NT2/D1 (cell line): ENCODE data around the gene PISD.
"Not testable (repeated sequence)": the region's sequence is repeated elsewhere in the genome, so short reads cannot be mapped to it uniquely, and the experiment has no call there.

Source experiments
- DNase-seq: peaks from one replicate; pipeline ENCODE4 v3.0.0-alpha.2; 2011; ENCODE audit warnings: low read depth, low spot score
- H3K27me3 ChIP-seq: 2 replicates; pipeline ENCODE4 v1.6.0; 2011; ENCODE audit warnings: mild to moderate bottlenecking; ENCODE audit not compliant: insufficient read length, insufficient read depth
- H3K36me3 ChIP-seq: 2 replicates; pipeline ENCODE4 v1.6.1; 2011; ENCODE audit warnings: mild to moderate bottlenecking, low read length, mixed read lengths; ENCODE audit not compliant: insufficient read depth, insufficient read length
- H3K4me1 ChIP-seq: 2 replicates; pipeline ENCODE4 v1.5.1; 2011; ENCODE audit not compliant: insufficient read depth, insufficient read length
- H3K4me3 ChIP-seq: 2 replicates; pipeline ENCODE4 v1.5.1; 2011; ENCODE audit warnings: low read depth; ENCODE audit not compliant: insufficient read length
- H3K9ac ChIP-seq: 2 replicates; pipeline ENCODE4 v1.6.0; 2011; ENCODE audit warnings: low read depth; ENCODE audit not compliant: insufficient read length
- H3K9me3 ChIP-seq: 2 replicates; pipeline ENCODE4 v1.5.1; 2011; ENCODE audit warnings: mild to moderate bottlenecking, low read length; ENCODE audit not compliant: insufficient read depth
- SUZ12 ChIP-seq: IDR thresholded peaks from 2 replicates; pipeline ENCODE4 v1.6.1; 2011; ENCODE audit not compliant: insufficient read length, insufficient read depth; ENCODE audit errors: extremely low read depth
- YY1 ChIP-seq: IDR thresholded peaks from 2 replicates; pipeline ENCODE4 v1.6.1; 2011; ENCODE audit not compliant: insufficient read length, insufficient read depth
- ZNF274 ChIP-seq: IDR thresholded peaks from 2 replicates; pipeline ENCODE4 v1.6.1; 2011; ENCODE audit warnings: mild to moderate bottlenecking, low read depth, low read length

Gene PISD

DNA sequence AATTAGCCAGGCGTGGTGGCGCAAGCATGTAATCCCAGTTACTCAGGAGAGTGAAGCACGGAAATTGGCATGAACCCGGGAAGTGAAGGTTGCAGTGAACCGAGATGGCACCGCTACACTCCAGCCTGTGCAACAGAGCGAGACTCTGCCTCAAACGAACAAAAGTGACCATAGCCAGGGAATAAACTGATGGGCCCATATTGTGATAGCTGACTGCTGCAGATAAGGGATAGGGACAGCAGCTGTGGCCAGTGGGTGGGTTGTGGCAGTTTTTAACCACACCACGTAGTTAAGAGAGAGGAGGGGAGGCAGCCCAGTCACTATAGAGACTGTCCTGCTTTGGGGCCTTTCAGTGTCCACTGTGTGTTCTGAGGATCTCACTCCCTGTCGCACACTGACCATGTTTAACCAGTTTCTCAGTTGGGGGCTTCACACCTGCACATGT lies 58.9 kb downstream of the PISD start:
- no peak for DNase-seq
- Histone ChIP-seq H3K36me3 (peaks cover 3% of the 10 kb centered on the region), H3K9me3 (no peaks in the 10 kb centered on the region), H3K4me1 (no peaks in the 10 kb centered on the region), H3K9ac (no peak overlapping the region), H3K27me3 (no peaks in the 10 kb centered on the region), H3K4me3 (no peak overlapping the region)
- TF ChIP-seq SUZ12, result no peak
- no peak for TF ChIP-seq ZNF274
- TF ChIP-seq YY1, result no peak

DNA sequence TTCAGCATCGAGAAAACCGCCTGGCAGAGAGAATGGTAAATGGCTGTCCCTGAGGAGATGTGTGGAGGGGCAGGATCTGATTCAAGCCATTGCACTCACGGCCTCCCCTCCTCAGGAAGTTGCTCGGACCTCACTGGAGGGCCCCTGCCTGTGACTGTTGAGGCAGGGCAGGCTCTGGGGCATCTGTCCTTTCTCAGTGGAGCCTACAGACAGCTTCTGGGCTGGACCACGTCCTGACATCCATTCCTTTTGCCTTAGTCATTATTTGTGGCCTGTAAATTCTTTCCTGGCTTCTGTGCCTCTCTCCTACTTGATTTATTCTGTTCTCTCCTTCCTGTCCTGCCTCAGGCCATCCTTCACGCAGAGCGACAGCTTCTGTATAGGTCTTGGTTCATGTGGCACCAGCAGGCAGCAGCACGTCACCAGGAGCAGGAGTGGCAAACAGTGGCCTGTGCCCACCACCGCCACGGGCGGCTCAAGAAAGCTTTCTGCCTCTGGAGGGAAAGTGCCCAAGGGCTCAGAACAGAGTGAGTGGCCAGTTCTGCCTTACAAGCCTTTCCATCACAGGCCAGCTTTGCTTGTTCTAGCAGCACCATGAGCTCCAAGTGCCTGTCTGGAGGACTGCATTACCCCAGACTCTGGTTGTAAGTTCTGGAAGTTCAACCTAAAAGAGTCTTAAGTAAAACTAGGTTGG lies 59.6 kb downstream of the PISD start:
- H3K36me3 ChIP-seq, result peaks cover 3% of the 10 kb centered on the region
- H3K4me1 ChIP-seq, result no peaks in the 10 kb centered on the region
- no peak for DNase-seq
- H3K4me3 ChIP-seq, result no peak overlapping the region
- no peak overlapping the region for H3K9ac ChIP-seq
- TF ChIP-seq YY1 (no peak), SUZ12 (no peak), ZNF274 (no peak)
- H3K9me3 ChIP-seq, result no peaks in the 10 kb centered on the region
- no peaks in the 10 kb centered on the region for H3K27me3 ChIP-seq

DNA sequence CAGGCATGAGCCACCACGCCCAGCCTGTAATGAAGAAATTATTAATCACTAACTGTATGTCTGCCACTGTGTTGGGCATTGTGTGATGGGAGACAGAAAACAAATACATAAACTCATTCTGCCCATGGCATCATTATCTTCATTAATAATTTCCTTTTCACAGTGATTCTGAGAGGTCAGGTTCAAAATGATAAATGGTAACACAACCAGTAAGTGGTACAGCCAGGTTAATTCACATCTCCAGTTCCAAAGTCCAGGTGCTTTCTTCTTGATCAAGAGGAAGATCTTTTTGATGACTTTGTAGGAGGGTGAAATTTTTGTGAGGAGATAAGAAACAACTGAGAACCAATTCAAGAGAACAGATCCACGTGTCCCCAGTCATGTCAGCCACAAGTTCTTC lies 66.7 kb downstream of the PISD start:
- H3K9me3 ChIP-seq, result no peaks in the 10 kb centered on the region
- DNase-seq, result no peak
- no peaks in the 10 kb centered on the region for H3K27me3 ChIP-seq
- TF ChIP-seq YY1 (no peak), SUZ12 (no peak), ZNF274 (no peak)
- no peaks in the 10 kb centered on the region for H3K4me1 ChIP-seq
- H3K36me3 ChIP-seq, result no peaks in the 10 kb centered on the region
- H3K9ac ChIP-seq, result no peak overlapping the region
- H3K4me3 ChIP-seq, result no peak overlapping the region

DNA sequence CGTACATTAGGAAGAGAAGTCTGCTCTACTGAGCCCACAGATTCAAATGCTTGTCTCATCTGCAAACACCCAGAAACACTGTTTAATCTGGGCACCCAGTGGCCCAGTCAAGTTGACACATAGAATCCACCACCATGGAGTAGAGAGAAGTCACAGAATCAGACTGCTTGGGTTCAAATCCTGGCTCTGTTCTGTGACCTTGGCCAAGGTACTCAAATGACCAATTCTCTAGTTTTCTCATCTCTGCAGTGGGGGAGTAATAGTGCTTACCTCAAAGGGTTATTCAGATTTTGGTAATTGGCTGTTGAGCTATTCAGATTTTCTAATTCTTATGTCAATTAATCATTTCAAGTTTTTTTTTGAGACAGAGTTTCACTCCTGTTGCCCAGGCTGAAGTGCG lies 71.9 kb downstream of the PISD start:
- H3K4me1 ChIP-seq, H3K27me3 ChIP-seq, DNase-seq, H3K4me3 ChIP-seq, H3K9me3 ChIP-seq, H3K9ac ChIP-seq, H3K36me3 ChIP-seq: not testable (repeated sequence)

DNA sequence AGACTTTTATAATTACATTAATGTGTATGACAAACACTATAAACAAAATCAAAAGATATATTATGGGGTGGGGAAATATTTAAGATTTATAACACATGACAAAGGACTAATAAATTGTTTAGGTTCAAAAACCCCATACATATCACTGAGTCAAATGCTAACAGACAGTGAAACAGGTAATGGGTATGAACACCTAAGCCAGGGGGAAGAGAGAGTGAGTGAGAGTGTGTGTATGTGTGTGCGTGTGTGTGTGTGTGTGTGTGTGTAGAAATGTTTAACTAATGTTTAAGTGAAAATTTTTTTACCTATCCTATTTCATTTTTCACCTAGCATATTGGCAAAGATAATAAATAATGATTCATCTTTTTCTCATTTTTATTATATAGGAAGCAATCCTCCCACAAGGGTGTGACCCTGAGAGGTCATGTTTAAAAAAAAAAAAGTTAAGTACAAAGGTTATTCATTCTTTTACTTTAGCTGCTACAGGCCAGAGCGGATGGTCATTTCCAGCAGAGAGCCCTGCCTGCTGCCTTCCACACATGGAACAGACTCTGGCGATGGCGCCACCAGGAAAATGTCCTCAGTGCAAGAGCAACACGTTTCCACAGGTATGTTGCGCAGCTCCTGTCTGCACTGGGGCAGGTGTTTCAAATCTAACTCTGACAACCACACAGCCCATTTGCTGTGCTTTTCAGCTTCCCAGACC lies 72.9 kb downstream of the PISD start:
- no peak for DNase-seq
- no peaks in the 10 kb centered on the region for H3K9me3 ChIP-seq
- H3K4me1 ChIP-seq, result no peaks in the 10 kb centered on the region
- no peak for TF ChIP-seq YY1
- TF ChIP-seq ZNF274, result no peak
- H3K9ac ChIP-seq, result no peak overlapping the region
- peaks cover 8% of the 10 kb centered on the region for H3K36me3 ChIP-seq
- H3K4me3 ChIP-seq, result no peak overlapping the region
- no peaks in the 10 kb centered on the region for H3K27me3 ChIP-seq

DNA sequence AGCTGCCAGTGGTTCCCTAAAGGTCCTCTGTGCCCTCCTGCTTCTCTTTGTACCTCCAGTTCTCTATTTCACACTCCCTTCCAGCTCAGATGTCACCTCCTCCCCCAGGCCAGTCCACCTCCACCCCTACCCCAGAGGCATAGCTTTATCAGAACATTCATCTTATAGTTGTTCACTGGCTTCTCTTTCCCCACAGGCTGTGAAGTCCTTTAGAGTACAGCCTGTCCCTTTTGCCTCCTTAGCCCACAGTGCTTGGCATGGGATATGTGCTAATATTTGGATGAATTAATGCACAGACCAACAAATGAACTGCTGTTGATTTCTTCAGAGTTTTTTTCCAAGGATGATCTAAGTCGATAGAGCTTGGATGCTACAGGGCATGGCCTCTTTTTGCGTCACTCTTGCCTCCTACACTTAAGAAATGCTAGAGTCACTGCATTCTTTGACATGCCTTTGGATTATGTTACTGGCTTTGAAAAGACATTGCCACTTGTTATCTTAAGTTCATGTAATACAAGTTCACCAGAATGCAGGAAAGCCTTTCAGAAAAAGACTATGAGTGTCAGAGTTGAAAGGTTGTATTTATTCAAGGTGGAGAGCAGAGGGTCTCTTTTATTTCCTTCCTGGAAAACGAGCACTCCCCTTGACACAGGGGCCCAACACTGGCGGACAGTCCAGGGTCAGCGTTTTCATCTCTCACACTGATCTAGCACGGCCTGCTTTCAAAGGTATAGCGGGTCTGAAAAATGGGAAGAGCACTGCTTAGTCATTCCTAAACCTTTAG lies 75.7 kb downstream of the PISD start:
- no peaks in the 10 kb centered on the region for H3K27me3 ChIP-seq
- no peak overlapping the region for H3K4me3 ChIP-seq
- TF ChIP-seq SUZ12 (no peak), ZNF274 (no peak), YY1 (no peak)
- no peak overlapping the region for H3K9ac ChIP-seq
- no peak for DNase-seq
- H3K9me3 ChIP-seq, result no peaks in the 10 kb centered on the region
- no peaks in the 10 kb centered on the region for H3K4me1 ChIP-seq
- H3K36me3 ChIP-seq, result peaks cover 8% of the 10 kb centered on the region

DNA sequence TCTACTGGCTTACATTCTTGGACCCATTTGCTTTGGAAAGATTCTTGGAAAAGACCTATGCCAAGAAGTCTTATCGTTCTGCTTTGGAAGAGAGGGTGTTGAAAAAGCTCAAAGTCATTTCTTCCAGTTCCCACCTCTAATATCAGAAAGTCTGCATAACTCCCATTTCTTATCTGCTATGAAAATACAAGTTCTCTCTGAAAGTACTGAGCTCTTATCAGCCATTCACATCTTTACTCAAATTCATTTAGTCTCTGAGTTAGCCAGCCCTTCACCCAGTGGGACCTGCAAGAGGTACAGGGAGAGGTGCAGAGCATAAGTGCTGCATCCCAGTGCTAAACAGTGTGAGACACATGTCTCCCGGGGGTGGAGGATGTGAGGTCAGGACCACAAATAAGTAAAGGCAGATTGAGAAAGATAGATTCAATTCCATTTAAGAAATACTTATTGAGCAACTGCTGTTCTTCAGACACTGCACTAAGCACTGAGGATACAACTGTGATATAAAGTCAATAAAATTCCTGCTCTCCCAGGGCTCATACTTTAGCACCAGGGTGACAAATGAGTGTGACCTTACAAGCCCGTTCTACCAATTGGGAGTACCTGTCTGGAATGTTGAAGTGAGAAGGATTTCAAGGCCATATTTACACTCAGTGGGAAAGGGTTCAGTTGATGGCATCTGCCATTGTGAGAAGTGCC lies 76.7 kb downstream of the PISD start:
- H3K4me3 ChIP-seq, result no peak overlapping the region
- H3K9ac ChIP-seq, result no peak overlapping the region
- no peaks in the 10 kb centered on the region for H3K9me3 ChIP-seq
- no peaks in the 10 kb centered on the region for H3K4me1 ChIP-seq
- TF ChIP-seq ZNF274 (no peak), SUZ12 (no peak), YY1 (no peak)
- H3K27me3 ChIP-seq, result no peaks in the 10 kb centered on the region
- DNase-seq, result no peak
- H3K36me3 ChIP-seq, result peaks cover 8% of the 10 kb centered on the region
